MM.1S (cell line): ENCODE results near the gene CHN1.

ENCODE experiments used
- CTCF ChIP-seq: fragments of 300-600 bp; sonication (generic); IDR thresholded peaks from 2 replicates; pipeline ENCODE4 v1.5.1; 2016; ENCODE audit warnings: antibody characterized with exemption, low read length, mixed read lengths
- EZH2 ChIP-seq: fragments of 300-600 bp; sonication (generic); optimal IDR thresholded peaks from 2 replicates; pipeline ENCODE3; 2017; ENCODE audit warnings: low read depth, mild to moderate bottlenecking, antibody characterized with exemption, low read length, mixed read lengths

- TF ChIP-seq CTCF (no peak), EZH2 (no peak)
Observed at GRCh38 chr2:174764280-174765255, 240.6 kb downstream of the CHN1 start, which contains the start of gene CHRNA1.
